Measurements from ENCODE around the gene AMH. TPM values are rescaled to one million over a fixed set of nuclear protein-coding genes. Genes with fewer than 3 reads are reported as not detected.
A peak's percentile ranks its signal among the peaks of the same experiment; 100 is the strongest.

AMH gene
- total and polyA plus RNA-seq, 9 donors = 0.80 to 12.0 (median 1.3) TPM; not detected in 1

DNA sequence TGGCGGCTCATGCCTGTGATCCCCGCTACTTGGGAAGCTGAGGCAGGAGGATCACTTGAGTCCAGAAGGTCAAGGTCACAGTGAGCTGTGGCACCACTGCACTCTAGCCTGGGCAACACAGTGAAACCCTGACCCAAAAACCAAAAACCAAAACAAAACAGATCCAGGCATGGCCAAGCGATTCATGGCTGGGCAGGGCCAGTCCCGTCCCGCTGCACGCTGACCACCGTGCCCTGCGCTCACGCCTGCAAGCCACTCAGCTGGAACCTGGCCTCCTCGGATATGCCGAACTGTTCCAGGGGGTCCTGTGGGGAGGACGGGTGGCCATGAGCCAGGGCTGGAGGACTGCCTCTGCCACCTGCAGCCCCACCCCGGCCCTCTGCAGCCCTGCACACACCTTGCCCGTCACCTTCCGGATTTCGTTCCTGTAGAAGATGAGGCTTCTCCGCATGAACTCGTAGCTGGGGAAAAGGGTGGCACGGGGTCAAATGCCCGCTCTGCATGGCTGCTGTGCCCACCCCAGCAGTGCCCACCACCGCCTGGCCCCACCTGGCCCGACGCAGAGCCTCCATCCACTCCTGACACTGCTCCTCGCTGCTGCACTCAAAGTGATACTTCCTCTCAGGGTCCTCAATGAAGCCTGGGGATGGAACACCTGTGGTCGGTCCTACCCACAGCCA is 15.4 kb upstream of the AMH start:
- Histone ChIP-seq H3K9me3 (no peaks in the 10 kb centered on the region), H3K4me1 (ENCODE audit: insufficient read depth) (peaks cover 12% of the 10 kb centered on the region), H3K27ac (no peak overlapping the region), H3K27me3 (no peaks in the 10 kb centered on the region), H3K36me3 (no peaks in the 10 kb centered on the region), H3K4me3 (no peak overlapping the region)
- no peak for DNase-seq
- intact Hi-C loops (cut with DNase I) = loop anchor here in 2 of 4 donors (5.0 to 10.0 kb wide), 2 partner anchors 66 to 69 kb away; partner anchors contain the start of gene DOT1L (in 1 of the 2)
- TF ChIP-seq POLR2A (IDR thresholded peaks at IDR 0.05) (no peak), EP300 (IDR thresholded peaks at IDR 0.05) (no peak)
- TF ChIP-seq, protein P1, sequence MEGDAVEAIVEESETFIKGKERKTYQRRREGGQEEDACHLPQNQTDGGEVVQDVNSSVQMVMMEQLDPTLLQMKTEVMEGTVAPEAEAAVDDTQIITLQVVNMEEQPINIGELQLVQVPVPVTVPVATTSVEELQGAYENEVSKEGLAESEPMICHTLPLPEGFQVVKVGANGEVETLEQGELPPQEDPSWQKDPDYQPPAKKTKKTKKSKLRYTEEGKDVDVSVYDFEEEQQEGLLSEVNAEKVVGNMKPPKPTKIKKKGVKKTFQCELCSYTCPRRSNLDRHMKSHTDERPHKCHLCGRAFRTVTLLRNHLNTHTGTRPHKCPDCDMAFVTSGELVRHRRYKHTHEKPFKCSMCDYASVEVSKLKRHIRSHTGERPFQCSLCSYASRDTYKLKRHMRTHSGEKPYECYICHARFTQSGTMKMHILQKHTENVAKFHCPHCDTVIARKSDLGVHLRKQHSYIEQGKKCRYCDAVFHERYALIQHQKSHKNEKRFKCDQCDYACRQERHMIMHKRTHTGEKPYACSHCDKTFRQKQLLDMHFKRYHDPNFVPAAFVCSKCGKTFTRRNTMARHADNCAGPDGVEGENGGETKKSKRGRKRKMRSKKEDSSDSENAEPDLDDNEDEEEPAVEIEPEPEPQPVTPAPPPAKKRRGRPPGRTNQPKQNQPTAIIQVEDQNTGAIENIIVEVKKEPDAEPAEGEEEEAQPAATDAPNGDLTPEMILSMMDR (IDR thresholded peaks at IDR 0.05) = no peak
- WGBS, 3 donors = 85 to 87% (median 86%) methylated on average over 25 of the region's 25 CpGs

DNA sequence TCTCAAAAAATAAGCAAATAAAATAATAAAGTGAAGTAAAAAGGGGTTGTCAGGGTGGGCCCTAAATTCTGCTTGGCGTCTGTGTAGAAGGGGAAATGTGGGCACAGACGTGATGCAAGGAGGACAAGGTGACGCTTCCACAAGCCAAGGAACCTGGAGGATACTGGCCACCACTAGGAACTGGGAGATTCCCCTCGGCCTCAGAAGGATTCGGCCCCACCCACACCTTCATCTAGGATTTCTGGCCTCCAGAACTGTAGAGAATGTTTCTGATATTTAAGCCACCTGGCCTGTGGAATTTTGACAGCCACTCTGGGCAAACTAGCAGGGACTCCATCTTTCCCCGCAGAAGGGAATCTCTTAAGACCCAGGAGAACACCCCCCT is 14.1 kb upstream of the AMH start:
- H3K27ac ChIP-seq = no peak overlapping the region
- intact Hi-C loops (cut with DNase I) = loop anchor here in 3 of 4 donors (5.0 to 10.0 kb wide), 4 partner anchors 37 to 157 kb away; partner anchors contain the start of gene DOT1L (in 1 of the 3)

DNA sequence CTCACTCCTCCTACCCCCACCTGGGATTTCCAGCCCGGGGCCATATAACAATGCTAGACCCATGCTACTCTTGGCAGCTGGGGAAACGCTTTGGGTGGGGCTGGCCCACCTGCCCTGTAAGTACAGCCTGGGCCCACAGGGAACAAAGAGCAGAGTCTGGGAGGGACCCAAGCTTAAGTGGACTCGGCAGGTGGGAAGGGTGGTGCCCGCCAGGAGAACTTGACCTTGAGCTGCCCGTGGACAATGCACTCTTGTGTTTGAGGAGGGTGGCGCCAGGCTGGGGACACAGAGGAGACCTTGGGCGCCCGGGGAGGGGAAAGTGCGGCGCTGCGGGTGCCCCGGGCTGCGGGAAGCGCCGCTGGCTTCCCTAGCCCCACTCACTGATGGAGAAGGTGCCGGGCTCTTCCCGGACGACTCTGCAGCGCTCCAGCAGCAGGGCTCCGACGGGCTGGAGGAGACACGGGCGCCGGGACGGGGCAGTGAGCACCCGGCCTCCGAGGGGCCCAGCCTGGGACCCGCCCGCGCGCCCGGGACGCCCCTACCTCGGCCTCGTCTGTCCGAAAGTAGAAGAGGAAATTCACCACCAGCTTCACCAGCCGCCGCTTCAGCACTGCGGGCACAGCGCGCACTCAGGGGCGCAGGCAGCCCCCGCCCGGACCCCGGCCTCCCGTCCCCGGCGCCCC is 13.6 kb upstream of the AMH start:
- peaks cover 18% of the 10 kb centered on the region for H3K4me1 ChIP-seq (ENCODE audit: insufficient read depth)
- intact Hi-C loops (cut with DNase I) = loop anchor here (2.0 to 10.0 kb wide), 5 partner anchors 35 to 157 kb away; partner anchors contain the start of gene DOT1L (in 1 of the 4)
- TF ChIP-seq, protein P1 (IDR thresholded peaks at IDR 0.05) = no peak
- TF ChIP-seq POLR2A (IDR thresholded peaks at IDR 0.05) (no peak), EP300 (IDR thresholded peaks at IDR 0.05) (no peak)

More for the DNA sequence above, 14.1 kb upstream of the AMH start:
- Histone ChIP-seq H3K4me3 (peak overlapping the region; percentile 92), H3K4me1 (ENCODE audit: insufficient read depth) (peaks cover 13% of the 10 kb centered on the region), H3K27me3 (no peaks in the 10 kb centered on the region), H3K9me3 (no peaks in the 10 kb centered on the region), H3K36me3 (no peaks in the 10 kb centered on the region)
- no peak for DNase-seq
- WGBS, 3 donors = 39 to 46% (median 44%) methylated on average over 6 of the region's 6 CpGs
- TF ChIP-seq POLR2A (IDR thresholded peaks at IDR 0.05) = no peak
- no peak for TF ChIP-seq EP300 (IDR thresholded peaks at IDR 0.05)
- TF ChIP-seq, protein P1 (IDR thresholded peaks at IDR 0.05) = no peak

DNA sequence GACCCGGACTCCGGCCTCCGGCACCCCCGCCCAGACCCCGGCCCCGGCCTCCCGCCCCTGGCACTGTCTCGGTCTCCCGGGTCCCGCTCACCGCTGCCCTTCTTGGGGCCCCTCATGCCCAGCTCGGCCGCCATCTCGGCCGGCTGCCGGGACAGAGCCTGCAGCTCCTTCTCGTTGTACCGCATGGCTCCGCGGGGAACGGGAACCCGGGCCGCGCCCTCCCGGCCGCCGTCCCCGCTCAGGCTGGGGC is 13.1 kb upstream of the AMH start:
- intact Hi-C loops (cut with DNase I) = loop anchor here (2.0 to 10.0 kb wide), 5 partner anchors 35 to 156 kb away; partner anchors contain the start of gene DOT1L (in 1 of the 4)
- peaks cover 22% of the 10 kb centered on the region for H3K4me1 ChIP-seq (ENCODE audit: insufficient read depth)
- 0 to 3% methylated on average over 26 to 28 of the region's 28 CpGs; no CpG with 5 or more reads in 1 of the 3 donors for WGBS, 3 donors

More for the DNA sequence above, 13.6 kb upstream of the AMH start:
- WGBS, 3 donors = 0 to 2% (median 1%) methylated on average over 28 to 48 of the region's 48 CpGs
- H3K27me3 ChIP-seq = no peaks in the 10 kb centered on the region
- peak overlapping the region; percentile 92 for H3K4me3 ChIP-seq
- DNase-seq = peak in 1 of 5 donors; percentile 57
- peak overlapping the region; percentile 44 to 100 for H3K27ac ChIP-seq
- no peaks in the 10 kb centered on the region for H3K36me3 ChIP-seq
- no peaks in the 10 kb centered on the region for H3K9me3 ChIP-seq

More for the DNA sequence above, 13.1 kb upstream of the AMH start:
- DNase-seq = no peak
- peak overlapping the region; percentile 44 to 100 for H3K27ac ChIP-seq
- no peaks in the 10 kb centered on the region for H3K27me3 ChIP-seq
- H3K36me3 ChIP-seq = no peaks in the 10 kb centered on the region
- H3K4me3 ChIP-seq = peak overlapping the region; percentile 92
- H3K9me3 ChIP-seq = no peaks in the 10 kb centered on the region
- TF ChIP-seq, protein P1 (IDR thresholded peaks at IDR 0.05) = no peak
- TF ChIP-seq EP300 (IDR thresholded peaks at IDR 0.05) (no peak), POLR2A (IDR thresholded peaks at IDR 0.05) (no peak)

All from ovary (tissue), 9 donors.